NB4 (cell line): ENCODE measurements around the gene HLA-E.
"Not testable (repeated sequence)": the region's sequence is repeated elsewhere in the genome, so short reads cannot be mapped to it uniquely, and the experiment has no call there.

Experiments used
- DNase-seq: peaks from one replicate; pipeline ENCODE4 v3.0.0; 2010; ENCODE audit warnings: low read depth
- H3K4me3 ChIP-seq: one replicate; pipeline ENCODE4 v1.5.1; 2011; ENCODE audit warnings: mild to moderate bottlenecking, low read depth, low read length, moderate library complexity
- CTCF ChIP-seq: IDR thresholded peaks from one replicate; pipeline ENCODE4 v1.5.1; 2012; ENCODE audit warnings: low read depth, low read length
- MYC ChIP-seq: IDR thresholded peaks from 2 replicates; pipeline ENCODE4 v1.6.1; 2011; ENCODE audit warnings: low read depth, low read length
- POLR2A ChIP-seq: IDR thresholded peaks from 2 replicates; pipeline ENCODE4 v1.6.1; 2011; ENCODE audit warnings: mild to moderate bottlenecking; ENCODE audit not compliant: insufficient read length; ENCODE audit errors: extremely low read depth
- TF ChIP-seq, protein P1 (sequence below): IDR thresholded peaks from 2 replicates; pipeline ENCODE4 v1.6.1; 2011; ENCODE audit warnings: low read depth, low read length

Gene HLA-E

DNA sequence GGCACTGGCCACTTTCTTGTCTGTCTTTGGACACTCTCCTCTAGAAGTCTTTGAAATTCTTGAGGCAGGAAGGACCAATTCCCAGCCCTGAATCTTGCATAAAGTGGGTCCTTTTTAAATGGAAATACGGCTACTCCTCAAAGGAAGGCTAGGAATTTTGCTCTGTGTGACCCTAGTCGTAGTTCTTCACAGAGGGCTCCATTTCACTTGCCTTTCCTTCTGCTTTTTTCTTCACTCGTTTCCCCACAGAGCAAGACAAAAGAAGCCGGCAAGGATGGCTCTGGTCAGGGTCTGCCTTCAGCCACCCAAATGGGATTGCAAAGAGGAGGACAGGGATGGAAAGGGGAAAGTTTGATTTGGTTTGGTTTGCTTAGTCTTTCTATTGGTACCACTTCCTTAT, 25.8 kb downstream of the HLA-E start:
- no peak overlapping the region for H3K4me3 ChIP-seq
- no peak for DNase-seq
- TF ChIP-seq POLR2A (no peak), MYC (no peak), CTCF (no peak)
- TF ChIP-seq, protein P1, sequence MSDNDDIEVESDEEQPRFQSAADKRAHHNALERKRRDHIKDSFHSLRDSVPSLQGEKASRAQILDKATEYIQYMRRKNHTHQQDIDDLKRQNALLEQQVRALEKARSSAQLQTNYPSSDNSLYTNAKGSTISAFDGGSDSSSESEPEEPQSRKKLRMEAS: no peak

DNA sequence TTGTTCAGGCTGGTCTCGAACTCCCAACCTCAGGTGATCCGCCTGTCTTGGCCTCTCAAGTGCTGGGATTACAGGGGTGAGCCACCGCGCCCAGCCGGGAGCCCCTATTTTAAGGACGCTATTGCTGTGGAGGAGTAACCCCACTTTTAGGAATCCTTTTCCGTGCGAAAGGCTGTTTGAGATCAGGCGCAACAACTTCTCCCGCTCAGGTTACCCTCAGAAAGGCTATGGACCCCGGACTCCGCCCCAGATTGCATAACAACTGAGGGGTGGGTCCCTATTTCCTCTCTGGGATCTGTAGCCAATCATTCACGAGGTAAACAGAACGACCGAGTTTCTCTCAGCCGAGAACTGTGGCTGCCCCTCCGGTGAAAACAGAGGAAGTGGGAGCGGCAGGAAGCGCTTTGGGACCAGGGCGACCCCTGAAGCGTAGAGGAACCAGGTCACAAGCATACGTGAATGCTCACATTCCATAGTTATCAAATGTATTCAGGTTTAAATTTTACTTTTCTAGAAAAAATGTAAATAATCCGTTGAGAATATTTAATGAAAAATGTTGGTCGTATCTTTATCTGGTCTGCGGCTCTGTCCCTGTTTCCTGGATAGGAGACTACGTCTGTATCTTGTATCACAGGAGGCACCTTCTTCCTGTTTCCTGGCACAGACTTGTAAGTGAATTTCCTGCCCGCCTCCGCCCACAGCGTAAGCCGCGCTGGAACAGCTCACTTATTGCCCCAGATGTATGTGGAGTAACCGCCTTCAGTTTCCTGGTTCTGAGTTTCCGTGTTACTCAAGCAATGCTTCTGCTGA, 26.8 kb downstream of the HLA-E start:
- DNase-seq: peak; percentile 99
- TF ChIP-seq POLR2A: peak; percentile 65
- TF ChIP-seq CTCF: no peak
- peak; percentile 16; the same call in 1 of the 2 replicates for TF ChIP-seq MYC
- peak overlapping the region; percentile 64 for H3K4me3 ChIP-seq

- not testable (repeated sequence) for DNase-seq
- H3K4me3 ChIP-seq: peak overlapping the region; percentile 64
These were observed 27.4 kb downstream of the HLA-E start for GRCh38 chr6:30516754-30517076.

DNA sequence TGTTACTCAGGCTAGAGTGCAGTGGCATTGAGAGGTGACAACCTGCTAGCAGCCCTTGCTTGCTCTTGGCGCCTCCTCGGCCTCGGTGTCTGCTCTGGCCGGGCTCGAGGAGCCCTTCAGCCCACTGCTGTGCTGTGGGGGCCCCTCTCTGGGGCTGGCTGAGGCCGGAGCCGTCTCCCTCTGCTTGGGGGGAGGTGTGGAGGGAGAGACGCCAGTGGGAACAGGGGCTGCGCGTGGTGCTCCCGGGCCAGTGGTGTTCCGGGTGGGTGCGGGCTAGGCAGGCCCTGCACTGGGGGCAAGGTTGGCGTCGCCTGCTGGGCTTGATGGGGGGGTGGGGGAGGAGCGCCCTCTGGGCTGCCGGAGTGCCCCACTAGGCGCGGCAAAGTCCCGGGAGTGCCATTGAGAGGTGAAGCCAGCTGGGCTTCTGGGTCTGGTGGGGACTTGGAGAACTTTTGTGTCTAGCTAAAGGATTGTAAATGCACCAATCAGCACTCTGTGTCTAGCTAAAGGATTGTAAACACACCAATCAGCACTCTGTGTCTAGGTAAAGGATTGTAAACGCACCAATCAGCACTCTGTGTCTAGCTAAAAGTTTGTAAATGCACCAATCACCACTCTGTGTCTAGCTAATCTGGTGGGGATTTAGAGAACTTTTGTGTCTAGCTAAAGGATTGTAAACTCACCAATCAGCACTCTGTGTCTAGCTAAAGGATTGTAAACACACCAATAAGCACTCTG, 28.6 kb downstream of the HLA-E start:
- not testable (repeated sequence) for H3K4me3 ChIP-seq, DNase-seq

DNA sequence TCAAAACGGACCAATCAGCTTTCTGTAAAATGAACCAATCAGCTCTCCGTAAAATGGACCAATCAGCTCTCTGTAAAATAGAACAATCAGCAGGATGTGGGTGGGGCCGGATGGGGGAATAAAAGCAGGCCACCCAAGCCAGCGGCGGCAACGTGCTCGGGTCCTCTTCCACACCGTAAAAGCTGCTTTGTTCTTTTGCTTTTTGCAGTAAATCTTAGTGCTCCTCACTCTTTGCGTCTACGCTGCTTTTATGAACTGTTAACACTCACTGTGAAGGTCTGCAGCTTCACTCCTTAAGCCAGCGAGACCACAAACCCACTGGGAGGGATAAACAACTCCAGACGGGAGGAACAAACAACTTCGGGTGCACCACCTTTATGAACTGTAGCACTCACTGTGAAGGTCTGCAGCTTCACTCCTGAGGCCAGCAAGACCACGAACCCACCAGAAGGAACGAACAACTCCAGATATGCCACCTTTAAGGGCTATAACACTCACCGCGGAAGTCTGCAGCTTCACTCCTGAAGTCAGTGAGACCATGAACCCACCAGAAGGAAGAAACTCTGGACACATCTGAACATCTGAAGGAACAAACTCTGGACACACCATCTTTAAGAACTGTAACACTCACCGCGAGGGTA, 29.3 kb downstream of the HLA-E start:
- not testable (repeated sequence) for H3K4me3 ChIP-seq
- peak; percentile 34 for DNase-seq

DNA sequence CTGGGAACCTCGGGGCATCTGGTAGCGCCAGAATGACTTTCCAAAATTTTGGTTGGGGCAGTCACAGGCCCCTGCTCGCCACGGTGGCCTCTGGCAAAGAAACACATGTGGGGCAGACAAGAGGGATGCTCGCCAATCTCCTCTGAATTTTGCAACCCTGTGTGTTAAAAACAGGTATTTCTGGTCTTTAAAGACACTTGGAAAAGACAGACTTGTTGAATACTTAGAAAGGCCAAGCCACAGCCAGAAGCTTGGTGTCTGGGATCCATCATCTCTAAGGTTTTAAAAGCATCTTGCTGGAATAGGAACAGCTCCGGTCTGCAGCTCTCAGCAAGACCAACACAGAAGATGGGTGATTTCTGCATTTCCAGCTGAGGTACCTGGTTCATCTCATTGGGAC, 31.2 kb downstream of the HLA-E start:
- no peak for DNase-seq
- no peak overlapping the region for H3K4me3 ChIP-seq
- TF ChIP-seq, protein P1: no peak
- TF ChIP-seq POLR2A: no peak
- TF ChIP-seq MYC: no peak
- no peak for TF ChIP-seq CTCF

- H3K4me3 ChIP-seq, DNase-seq: not testable (repeated sequence)
These were observed 31.8 kb downstream of the HLA-E start for GRCh38 chr6:30521082-30521481.

DNA sequence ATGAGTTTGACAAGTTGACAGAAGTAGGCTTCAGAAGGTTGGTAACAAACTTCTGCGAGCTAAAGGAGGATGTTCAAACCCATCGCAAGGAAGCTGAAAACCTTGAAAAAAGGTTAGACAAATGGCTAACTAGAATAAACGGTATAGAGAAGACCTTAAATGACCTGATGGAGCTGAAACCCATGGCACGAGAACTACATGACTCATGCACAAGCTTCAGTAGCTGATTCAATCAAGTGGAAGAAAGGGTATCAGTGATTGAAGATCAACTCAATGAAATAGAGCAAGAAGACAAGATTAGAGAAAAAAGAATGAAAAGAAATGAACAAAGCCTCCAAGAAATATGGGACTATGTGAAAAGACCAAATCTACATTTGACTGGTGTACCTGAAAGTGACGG, 32.6 kb downstream of the HLA-E start:
- not testable (repeated sequence) for H3K4me3 ChIP-seq, DNase-seq

- DNase-seq, H3K4me3 ChIP-seq: not testable (repeated sequence)
These were observed 37.1 kb downstream of the HLA-E start for GRCh38 chr6:30526444-30526843.

GRCh38 chr6:30529349-30529875, 40.1 kb downstream of the HLA-E start:
- not testable (repeated sequence) for H3K4me3 ChIP-seq, DNase-seq
